Measurements from ENCODE around the gene HCK.

Gene HCK

DNA sequence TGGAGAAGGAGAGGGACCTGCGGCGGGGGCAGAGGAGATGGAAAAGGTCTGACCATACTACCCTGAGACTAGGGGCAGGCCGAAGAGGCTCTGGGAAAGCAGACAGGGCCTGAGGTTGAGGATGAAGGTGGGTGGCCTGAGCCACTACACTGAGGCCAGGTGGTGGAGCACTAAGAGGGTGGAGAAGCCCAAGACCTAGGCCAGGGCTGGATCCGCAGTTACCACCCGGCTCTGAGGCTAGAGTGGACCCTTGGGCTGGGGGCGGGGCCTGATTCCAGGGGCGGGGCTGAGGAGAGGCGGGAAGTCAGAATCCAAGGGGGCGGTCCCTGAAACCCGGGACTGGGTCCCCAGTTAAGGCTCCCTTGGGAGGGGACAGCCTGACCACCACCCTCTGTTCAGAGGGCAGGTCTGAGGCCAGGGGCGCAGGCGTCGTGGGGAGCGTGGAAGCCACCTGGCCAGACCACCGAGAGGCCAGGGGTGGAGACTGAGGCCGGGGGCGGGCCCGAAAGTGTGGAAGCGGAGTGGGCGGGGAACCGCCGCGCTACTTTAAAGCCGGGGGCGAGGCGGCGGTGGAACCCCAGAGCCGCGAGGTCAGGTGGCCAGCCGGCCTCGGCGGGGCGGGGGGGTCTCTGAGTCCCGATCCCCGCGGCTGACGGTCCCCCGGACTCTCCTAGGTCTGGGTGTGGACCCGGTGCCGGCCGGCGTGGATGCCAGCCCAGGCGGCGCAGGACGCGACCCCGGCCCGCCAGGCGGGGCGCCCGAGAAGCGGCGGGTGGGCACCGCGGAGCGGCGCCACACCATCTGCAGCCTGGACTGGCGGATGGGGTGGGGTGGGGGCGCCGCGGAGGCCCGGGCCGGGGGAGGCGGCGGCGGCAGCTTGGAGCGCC lies 33.5 kb upstream of the HCK start:
- no peaks in the 10 kb centered on the region for H3K9me3 ChIP-seq (ENCODE audit: control insufficient read depth, insufficient read depth, low read depth, low read length)
- H3K27ac ChIP-seq (ENCODE audit: extremely low read depth, low read depth, low read length) = no peak overlapping the region
- no peaks in the 10 kb centered on the region for H3K4me1 ChIP-seq (ENCODE audit: control insufficient read depth, insufficient read depth, low read length)
- POLR2A ChIA-PET = interaction anchor here (0.6 to 1.0 kb wide), 3 partner anchors 160 to 295 kb away, joined by 3 read pairs; no protein-coding TSS in a partner anchor
- peak overlapping the region; percentile 62 for H3K4me3 ChIP-seq (ENCODE audit: low read depth, low read length)
- CTCF ChIA-PET = interaction anchor here (0.7 to 2.5 kb wide), 11 partner anchors 7 to 174 kb away, joined by 3 to 25 read pairs (median 5); no protein-coding TSS in a partner anchor
- no peaks in the 10 kb centered on the region for H3K36me3 ChIP-seq (ENCODE audit: control insufficient read depth in 2 of 2, insufficient read depth in 1 of 2, low read length in 2 of 2)
- TF ChIP-seq, protein P1, sequence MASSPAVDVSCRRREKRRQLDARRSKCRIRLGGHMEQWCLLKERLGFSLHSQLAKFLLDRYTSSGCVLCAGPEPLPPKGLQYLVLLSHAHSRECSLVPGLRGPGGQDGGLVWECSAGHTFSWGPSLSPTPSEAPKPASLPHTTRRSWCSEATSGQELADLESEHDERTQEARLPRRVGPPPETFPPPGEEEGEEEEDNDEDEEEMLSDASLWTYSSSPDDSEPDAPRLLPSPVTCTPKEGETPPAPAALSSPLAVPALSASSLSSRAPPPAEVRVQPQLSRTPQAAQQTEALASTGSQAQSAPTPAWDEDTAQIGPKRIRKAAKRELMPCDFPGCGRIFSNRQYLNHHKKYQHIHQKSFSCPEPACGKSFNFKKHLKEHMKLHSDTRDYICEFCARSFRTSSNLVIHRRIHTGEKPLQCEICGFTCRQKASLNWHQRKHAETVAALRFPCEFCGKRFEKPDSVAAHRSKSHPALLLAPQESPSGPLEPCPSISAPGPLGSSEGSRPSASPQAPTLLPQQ (tag by site-specific recombination; IDR thresholded peaks at IDR 0.05) = no peak
- TF ChIP-seq ZNF621 (tag by site-specific recombination; IDR thresholded peaks at IDR 0.05) (no peak), ZNF596 (tag by site-specific recombination; IDR thresholded peaks at IDR 0.05) (no peak), WT1 (tag by site-specific recombination; IDR thresholded peaks at IDR 0.05) (no peak), ZNF747 (tag by site-specific recombination; IDR thresholded peaks at IDR 0.05) (no peak), KLF1 (tag by site-specific recombination; IDR thresholded peaks at IDR 0.05) (0 out of 2 replicates have a peak, but pooled peaks have one; percentile 46), KLF8 (tag by site-specific recombination; IDR thresholded peaks at IDR 0.05) (peak; percentile 79; the same call in 1 of the 2 replicates), ZNF768 (tag by site-specific recombination; IDR thresholded peaks at IDR 0.05) (no peak), GLIS1 (tag by site-specific recombination; IDR thresholded peaks at IDR 0.05) (peak; percentile 42), GFI1B (tag by site-specific recombination; IDR thresholded peaks at IDR 0.05) (no peak), ZNF114 (tag by site-specific recombination; IDR thresholded peaks at IDR 0.05) (no peak), ZNF600 (tag by site-specific recombination; IDR thresholded peaks at IDR 0.05) (no peak), ZNF555 (tag by site-specific recombination; conservative IDR thresholded peaks at IDR 0.05) (no peak), ZNF354C (tag by site-specific recombination; IDR thresholded peaks at IDR 0.05; ENCODE audit: borderline replicate concordance, low read depth) (no peak), ZNF223 (tag by site-specific recombination; IDR thresholded peaks at IDR 0.05) (no peak), ZNF366 (tag by site-specific recombination; conservative IDR thresholded peaks at IDR 0.05) (no peak), KLF10 (tag by site-specific recombination; IDR thresholded peaks at IDR 0.05) (0 out of 2 replicates have a peak, but pooled peaks have one; percentile 64), YY2 (tag by site-specific recombination; IDR thresholded peaks at IDR 0.05) (no peak), GLIS2 (tag by site-specific recombination; IDR thresholded peaks at IDR 0.05) (peak; percentile 91), ZFHX2 (tag by site-specific recombination; conservative IDR thresholded peaks at IDR 0.05) (peak; percentile 86), ZNF138 (tag by site-specific recombination; IDR thresholded peaks at IDR 0.05; ENCODE audit: borderline replicate concordance) (no peak), GLI4 (tag by site-specific recombination; IDR thresholded peaks at IDR 0.05) (no peak), ZBTB48 (tag by site-specific recombination; IDR thresholded peaks at IDR 0.05) (peak; percentile 85), ZNF350 (tag by site-specific recombination; IDR thresholded peaks at IDR 0.05) (no peak), ZNF174 (tag by site-specific recombination; IDR thresholded peaks at IDR 0.05) (no peak), ZNF623 (tag by site-specific recombination; IDR thresholded peaks at IDR 0.05) (no peak), SCRT1 (tag by site-specific recombination; IDR thresholded peaks at IDR 0.05; ENCODE audit: borderline replicate concordance) (no peak), ZNF239 (tag by site-specific recombination; IDR thresholded peaks at IDR 0.05) (no peak), ZNF549 (tag by site-specific recombination; IDR thresholded peaks at IDR 0.05) (no peak), ZBTB8A (tag by site-specific recombination; IDR thresholded peaks at IDR 0.05) (no peak), REPIN1 (tag by site-specific recombination; IDR thresholded peaks at IDR 0.05; ENCODE audit: low read depth) (no peak)
- TF ChIP-seq, protein P2, sequence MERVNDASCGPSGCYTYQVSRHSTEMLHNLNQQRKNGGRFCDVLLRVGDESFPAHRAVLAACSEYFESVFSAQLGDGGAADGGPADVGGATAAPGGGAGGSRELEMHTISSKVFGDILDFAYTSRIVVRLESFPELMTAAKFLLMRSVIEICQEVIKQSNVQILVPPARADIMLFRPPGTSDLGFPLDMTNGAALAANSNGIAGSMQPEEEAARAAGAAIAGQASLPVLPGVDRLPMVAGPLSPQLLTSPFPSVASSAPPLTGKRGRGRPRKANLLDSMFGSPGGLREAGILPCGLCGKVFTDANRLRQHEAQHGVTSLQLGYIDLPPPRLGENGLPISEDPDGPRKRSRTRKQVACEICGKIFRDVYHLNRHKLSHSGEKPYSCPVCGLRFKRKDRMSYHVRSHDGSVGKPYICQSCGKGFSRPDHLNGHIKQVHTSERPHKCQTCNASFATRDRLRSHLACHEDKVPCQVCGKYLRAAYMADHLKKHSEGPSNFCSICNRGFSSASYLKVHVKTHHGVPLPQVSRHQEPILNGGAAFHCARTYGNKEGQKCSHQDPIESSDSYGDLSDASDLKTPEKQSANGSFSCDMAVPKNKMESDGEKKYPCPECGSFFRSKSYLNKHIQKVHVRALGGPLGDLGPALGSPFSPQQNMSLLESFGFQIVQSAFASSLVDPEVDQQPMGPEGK (tag by site-specific recombination; IDR thresholded peaks at IDR 0.05) = peak; percentile 75
- TF ChIP-seq, protein P3, sequence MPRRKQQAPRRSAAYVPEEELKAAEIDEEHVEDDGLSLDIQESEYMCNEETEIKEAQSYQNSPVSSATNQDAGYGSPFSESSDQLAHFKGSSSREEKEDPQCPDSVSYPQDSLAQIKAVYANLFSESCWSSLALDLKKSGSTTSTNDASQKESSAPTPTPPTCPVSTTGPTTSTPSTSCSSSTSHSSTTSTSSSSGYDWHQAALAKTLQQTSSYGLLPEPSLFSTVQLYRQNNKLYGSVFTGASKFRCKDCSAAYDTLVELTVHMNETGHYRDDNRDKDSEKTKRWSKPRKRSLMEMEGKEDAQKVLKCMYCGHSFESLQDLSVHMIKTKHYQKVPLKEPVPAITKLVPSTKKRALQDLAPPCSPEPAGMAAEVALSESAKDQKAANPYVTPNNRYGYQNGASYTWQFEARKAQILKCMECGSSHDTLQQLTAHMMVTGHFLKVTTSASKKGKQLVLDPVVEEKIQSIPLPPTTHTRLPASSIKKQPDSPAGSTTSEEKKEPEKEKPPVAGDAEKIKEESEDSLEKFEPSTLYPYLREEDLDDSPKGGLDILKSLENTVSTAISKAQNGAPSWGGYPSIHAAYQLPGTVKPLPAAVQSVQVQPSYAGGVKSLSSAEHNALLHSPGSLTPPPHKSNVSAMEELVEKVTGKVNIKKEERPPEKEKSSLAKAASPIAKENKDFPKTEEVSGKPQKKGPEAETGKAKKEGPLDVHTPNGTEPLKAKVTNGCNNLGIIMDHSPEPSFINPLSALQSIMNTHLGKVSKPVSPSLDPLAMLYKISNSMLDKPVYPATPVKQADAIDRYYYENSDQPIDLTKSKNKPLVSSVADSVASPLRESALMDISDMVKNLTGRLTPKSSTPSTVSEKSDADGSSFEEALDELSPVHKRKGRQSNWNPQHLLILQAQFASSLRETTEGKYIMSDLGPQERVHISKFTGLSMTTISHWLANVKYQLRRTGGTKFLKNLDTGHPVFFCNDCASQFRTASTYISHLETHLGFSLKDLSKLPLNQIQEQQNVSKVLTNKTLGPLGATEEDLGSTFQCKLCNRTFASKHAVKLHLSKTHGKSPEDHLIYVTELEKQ (tag by site-specific recombination; IDR thresholded peaks at IDR 0.05; ENCODE audit: borderline replicate concordance) = no peak

Measured in HEK293 (cell line).